GM21367 (cell line): ENCODE measurements around the gene MICAL1.

Source experiments
- ATAC-seq: cut with Tn5 transposase; IDR thresholded peaks from one replicate; pipeline ENCODE4 v1.9.1; 2021; ENCODE audit not compliant: unreplicated experiment

MICAL1 gene

GRCh38 chr6:109436041-109436440, 19.5 kb downstream of the MICAL1 start:
- no peak for ATAC-seq

DNA sequence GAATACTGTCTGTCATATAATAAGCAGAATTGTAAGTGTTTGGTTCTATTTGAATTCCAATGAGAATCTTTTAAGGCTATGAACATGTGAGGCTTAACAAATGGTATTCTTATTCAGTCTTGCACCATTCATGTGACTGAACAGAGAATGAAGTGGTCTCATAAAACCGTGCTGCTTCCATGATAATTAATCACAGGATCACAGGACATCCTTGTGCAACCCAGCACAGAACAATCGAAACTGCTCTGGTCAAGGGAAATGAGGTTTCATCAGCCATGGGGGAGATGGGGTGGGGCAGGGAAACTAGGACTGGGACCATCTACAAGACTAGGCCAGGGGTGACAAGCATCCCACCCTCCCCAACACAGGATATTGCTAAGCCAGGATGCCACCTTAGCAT, 21.1 kb downstream of the MICAL1 start:
- ATAC-seq: no peak

GRCh38 chr6:109429496-109429895, 26.1 kb downstream of the MICAL1 start:
- no peak for ATAC-seq

GRCh38 chr6:109428889-109429477, 26.6 kb downstream of the MICAL1 start:
- no peak for ATAC-seq

- no peak for ATAC-seq
These were observed 30.6 kb downstream of the MICAL1 start for GRCh38 chr6:109424946-109425345.

DNA sequence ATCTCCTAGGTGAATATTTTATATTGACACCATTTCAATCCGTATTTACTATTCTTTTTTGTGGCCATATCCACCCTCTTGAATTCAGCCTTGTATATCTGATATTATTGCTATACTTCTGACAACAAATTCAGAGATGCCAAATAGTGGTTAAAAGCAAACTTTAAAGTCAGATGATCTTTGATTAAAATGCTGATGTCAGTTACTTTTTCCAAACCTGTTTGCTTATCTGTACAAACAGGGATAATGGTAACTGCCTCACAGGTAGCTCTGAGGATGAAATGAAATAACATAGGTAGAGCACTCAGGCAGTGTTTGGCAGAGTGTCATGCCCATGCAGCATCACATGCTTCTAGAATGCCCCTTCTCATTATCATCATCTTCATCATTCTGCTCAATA, 34.4 kb downstream of the MICAL1 start:
- no peak for ATAC-seq

DNA sequence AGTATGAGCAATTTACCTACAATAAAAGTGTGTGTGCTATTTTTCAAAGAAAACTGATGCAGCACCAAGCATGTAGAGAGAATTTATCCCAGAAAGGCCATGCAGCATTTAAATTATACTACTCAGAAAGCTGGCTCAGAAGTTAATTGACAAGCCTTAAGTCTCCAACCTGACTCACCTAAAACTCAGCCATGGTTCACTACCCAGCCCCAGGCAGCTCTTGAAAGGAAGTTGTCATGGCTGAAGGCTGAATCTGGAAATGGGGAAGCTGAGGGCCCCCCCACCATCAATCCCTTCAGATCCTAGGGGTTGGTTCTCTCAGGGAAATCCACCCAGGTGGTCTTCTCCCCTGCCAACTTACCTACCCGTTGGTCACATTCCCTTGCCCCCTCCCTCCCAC, 34.8 kb downstream of the MICAL1 start:
- no peak for ATAC-seq

GRCh38 chr6:109417646-109418045, 37.9 kb downstream of the MICAL1 start:
- no peak for ATAC-seq

DNA sequence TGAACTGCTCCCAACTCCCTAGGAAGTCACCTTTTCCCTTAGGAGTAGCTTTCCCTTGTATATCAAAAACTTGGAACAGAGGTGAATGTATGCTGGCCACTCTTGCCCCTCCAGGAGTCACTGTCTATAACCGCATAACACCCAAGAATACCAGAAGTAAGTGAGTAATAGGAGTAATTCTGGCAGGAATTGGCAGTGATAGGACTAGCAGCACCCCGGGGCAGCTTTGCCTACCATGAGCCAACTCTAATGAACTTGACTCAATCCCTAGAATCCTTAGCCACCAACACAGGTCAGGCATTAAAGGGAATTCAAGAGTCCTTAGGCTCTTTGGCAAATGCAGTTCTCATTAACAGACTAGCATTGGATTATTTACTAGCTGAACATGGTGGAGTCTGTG, 44.5 kb downstream of the MICAL1 start:
- no peak for ATAC-seq

- ATAC-seq: no peak
These were observed 49.4 kb downstream of the MICAL1 start for GRCh38 chr6:109406196-109406595.

GRCh38 chr6:109397020-109397419, 58.6 kb downstream of the MICAL1 start:
- no peak for ATAC-seq

DNA sequence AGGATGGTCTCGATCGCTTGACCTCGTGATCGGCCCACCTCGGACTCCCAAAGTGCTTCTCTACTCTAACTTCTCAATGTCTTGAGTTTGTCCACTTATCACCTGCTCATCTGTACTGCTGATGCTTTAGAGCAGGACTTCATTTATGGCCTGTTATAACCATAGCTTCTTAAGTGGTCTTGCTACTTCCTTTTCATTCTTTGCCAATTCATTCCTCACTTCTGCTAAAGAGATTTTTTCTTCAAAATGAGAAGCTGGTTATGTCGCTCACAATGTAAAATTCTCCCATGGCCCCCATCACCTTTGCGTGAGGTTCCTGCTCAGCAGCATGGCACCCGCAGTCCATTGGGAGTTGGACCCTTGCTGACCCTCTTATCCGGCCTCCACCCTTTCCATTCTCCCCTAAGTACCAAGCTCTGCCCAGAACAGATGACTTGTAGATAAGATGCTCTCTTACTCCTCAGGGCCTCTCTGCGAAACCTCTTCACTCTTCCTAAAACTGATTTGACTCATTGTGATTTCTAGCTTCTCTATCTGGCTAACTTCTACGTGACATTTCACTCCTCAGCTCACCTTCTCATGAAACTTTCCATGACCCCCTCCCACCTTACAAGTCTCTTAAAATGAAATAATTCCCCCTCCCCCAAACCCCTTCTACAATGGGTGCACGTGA, 59.4 kb downstream of the MICAL1 start:
- no peak for ATAC-seq
